Hindlimb muscle (tissue), 1 donor: ENCODE measurements around the gene ATP13A3. TPM values are rescaled to one million over a fixed set of nuclear protein-coding genes. Genes with fewer than 3 reads are reported as not detected.

Experiments used
- DNase-seq: peaks from one replicate; pipeline ENCODE4 v3.0.0-alpha.2; 2013
- polyA plus RNA-seq: library from polyadenylated mRNA; unstranded; fragments of 120-200 nt; gene quantifications from one replicate; pipeline ENCODE4 v1.2.1, GENCODE V29; 2013; ENCODE audit not compliant: insufficient read length

The ATP13A3 gene
- polyA plus RNA-seq, 1 donor = 24.4 TPM

DNA sequence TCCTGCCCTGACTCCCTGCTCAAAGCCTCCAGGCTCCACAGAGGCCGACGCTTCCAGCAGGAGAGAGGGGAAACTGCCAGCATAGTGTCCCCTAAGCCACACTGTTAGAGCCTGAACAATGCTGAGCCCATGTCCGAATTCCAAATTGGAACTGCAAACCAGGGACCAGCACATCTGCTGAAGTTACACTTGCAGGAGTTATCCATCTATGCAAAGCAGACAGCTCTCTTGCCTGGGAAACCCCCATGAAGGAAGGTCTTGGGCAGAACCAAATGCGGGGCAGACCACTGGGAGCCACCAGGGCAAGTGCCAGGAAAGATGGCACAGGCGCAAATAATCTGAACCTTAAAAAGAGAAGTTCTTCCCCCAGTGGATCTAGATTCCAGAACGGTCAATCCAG lies 117.9 kb downstream of the ATP13A3 start:
- no peak for DNase-seq

DNA sequence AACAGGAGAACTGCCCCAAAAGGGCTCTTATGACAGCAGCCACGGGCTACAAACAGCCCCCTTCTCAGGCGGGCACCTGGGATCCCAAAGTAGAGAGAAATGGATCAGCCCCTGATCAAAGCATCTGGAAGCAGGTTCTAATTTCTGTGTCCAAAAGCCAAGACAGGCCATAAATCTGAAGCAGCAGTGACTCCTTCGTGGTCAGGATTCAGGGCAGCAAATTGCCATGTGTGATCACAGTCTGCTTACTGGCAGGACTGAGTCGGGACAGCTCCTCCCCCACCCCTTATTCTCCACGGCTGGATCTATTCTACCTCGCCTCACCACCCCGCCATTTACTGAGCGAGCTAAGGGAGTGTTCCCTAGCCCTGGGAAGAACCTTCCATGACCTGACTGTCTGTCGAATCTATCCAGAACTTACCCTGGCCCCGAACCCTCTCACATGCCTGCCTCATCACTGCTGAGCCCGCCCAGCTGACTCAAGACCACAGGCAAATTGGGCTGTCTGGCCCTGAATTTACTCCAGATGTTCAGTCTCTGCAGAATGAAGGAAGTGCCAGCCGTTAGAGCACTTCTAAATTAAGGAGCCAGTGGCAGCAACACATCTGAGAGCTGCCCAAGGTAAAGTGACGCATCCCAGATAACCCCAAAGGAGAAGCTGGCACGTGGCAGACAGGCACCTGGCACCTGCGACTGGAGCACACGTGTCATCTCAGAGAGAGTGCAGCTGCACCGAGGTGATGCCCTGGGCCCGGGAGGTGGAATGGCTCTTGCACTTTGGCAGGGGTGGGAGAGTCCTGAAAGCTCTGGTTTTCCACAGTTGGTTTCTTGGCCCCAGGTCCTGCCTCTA lies 118.6 kb downstream of the ATP13A3 start:
- DNase-seq = peak; percentile 47

DNA sequence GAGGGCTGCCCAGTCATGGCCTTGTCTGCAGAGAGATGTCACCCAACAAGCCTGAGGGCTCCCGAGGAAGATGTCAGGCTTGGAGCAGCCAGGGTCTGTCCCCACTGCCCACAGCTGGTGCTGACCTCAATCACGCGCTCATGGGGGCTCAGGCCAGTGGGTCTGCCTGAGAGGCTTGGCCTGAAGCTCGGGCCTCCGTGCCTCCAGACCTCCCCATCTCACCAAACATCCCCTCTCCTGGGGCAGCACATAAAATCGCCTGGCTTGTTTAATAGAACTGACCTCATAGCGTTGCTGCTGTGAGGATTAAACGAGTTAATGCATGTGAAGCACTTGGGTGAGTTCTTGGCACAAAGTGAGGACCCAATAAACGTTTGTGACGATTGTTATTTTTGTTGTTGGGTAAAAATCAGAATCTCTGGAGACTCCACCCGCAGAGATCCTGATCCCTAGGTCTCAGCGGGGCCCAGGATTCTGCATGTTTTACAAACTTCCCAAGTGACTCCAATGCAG lies 120.8 kb downstream of the ATP13A3 start:
- no peak for DNase-seq

DNA sequence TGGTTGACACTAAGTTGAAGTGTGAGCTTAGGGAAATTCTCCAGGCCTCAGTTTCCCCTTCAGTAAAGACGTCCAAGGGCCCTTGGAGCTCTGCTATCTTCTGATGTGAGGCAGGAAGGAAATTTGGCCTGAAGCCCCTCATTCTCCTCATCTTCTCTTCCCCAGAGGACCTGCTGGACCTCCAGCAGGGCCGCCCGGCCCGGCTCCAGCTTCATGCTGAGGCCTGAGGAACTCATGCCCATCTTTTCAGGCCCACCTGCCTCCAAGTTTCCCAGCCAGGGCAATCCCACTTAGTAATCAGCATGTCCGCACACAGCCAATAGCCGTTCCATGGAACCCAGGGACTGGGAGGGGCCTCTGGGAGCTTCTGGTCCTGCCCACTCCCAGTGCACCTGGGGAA lies 121.3 kb downstream of the ATP13A3 start:
- no peak for DNase-seq

DNA sequence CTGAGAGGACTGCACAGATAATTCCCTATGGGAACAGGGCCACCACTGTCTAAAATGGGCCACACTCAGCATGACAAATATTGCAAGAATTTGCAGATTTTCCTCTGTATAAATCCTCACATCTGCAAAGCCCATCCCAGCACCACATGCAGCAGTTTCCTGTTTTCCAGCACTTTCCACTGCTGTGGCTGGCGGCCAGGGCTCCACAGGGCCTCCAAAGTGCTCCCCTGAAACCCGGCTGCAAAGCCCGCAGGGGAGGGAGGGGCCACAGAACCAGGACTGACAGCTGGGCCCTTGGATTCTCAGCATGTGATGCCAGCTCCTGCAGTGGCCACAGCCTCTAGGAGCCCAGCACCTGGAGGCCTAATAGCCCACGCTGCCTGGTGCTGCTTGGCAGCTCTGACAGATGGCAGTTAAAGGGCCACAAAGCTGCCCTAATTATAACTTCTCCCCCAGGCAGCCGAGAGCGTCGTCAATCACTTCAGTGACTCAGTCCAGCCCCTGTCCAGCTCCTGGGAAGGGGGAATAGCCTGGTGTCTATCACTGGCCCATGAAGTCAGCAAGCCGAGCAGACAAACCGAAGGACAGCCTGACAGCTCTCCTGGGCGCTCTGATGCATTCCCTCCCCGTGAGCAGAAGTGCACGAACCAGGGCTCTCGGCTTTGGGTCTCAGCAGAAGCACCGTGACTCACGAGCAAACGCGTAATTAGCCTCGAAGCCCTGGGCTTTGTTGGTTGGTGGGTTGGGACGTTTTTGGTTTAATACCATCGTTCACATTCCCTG lies 122.0 kb downstream of the ATP13A3 start:
- DNase-seq = peak; percentile 77

- DNase-seq = no peak
Measured at GRCh38 chr3:194364314-194364651, 122.5 kb downstream of the ATP13A3 start.

DNA sequence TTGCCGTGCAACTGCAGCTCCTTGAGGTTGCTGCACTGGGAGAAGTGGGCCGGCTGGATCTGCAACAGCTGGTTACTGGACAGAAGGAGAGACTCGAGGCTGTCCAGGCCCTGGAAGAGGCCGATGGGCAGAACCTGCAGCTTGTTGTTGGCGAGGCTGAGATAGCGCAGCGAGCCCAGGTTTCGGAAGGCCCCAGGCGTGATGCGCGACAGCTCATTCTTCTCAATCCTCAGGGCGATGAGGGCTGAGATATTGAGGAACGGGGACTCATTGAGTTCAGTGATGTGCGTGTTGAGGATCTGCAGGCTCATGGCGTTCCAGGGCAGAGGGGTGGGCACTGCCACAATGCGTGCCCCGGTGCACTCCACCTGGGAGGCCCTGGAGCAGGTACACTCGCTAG lies 126.2 kb downstream of the ATP13A3 start:
- no peak for DNase-seq

- no peak for DNase-seq
Measured at GRCh38 chr3:194357681-194358080, 129.1 kb downstream of the ATP13A3 start.

GRCh38 chr3:194355379-194355778 lies 131.4 kb downstream of the ATP13A3 start:
- no peak for DNase-seq

DNA sequence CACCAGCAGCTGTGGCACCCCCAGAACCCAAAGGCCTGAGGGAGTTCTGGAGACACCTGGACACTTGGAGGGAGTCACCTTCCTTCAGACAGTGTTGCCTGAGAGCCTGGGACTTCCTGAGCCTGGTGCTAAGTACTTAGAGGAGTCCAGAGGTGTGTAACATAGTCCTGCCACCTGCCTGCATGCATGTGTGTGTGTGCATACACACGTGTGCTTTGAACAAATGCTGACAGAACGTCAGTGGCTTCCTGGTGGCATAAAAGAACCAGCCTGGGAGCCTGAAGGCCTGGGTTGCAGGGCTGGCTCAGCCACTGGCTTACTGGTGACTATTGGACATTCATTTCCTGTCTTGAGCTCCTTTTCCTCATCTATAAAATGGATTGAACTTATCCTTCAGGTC lies 132.5 kb downstream of the ATP13A3 start:
- DNase-seq = no peak

Other genes with a start within 250 kb of the ATP13A3 start
- gene CPN2, start 135.7 kb downstream of the ATP13A3 start, polyA plus RNA-seq = 0.09 TPM
- 0.10 TPM for gene LRRC15, start 117.3 kb downstream of the ATP13A3 start, polyA plus RNA-seq
- gene GP5, start 87.7 kb downstream of the ATP13A3 start, polyA plus RNA-seq = 0.18 TPM
- gene TMEM44, start 146.4 kb upstream of the ATP13A3 start, polyA plus RNA-seq = 25.8 TPM
- gene LSG1, start 185.2 kb upstream of the ATP13A3 start, polyA plus RNA-seq = 24.5 TPM
- gene FAM43A, start 198.9 kb upstream of the ATP13A3 start, polyA plus RNA-seq = 18.7 TPM